GM13976 (cell line): ENCODE measurements around the gene DNER.

Experiments used
- DNase-seq: peaks from one replicate; pipeline ENCODE4 v3.0.0; 2012; ENCODE audit warnings: low spot score
- CTCF ChIP-seq: IDR thresholded peaks from 2 replicates; pipeline ENCODE4 v1.5.1; 2012; ENCODE audit warnings: borderline replicate concordance, mild to moderate bottlenecking; ENCODE audit not compliant: insufficient read depth; ENCODE audit errors: extremely low read depth, missing control alignments, control extremely low read depth
- in situ Hi-C: fragments of 300-500 bp; cut with MboI; formaldehyde crosslinking; loops from one replicate; pipeline ENCODE4 v1.12.0; 2022; ENCODE audit warnings: low sequenced_read_pairs, mixed read lengths, inconsistent platforms; ENCODE audit not compliant: unreplicated experiment

Gene DNER

GRCh38 chr2:229578052-229578846, 136.1 kb downstream of the DNER start:
- no peak for DNase-seq
- in situ Hi-C loops = no loop called here
- no peak for TF ChIP-seq CTCF

- DNase-seq = no peak
- in situ Hi-C loops = no loop called here
- TF ChIP-seq CTCF = no peak
Measured at GRCh38 chr2:229575569-229576315, 138.6 kb downstream of the DNER start.

- DNase-seq = no peak
- in situ Hi-C loops = no loop called here
- no peak for TF ChIP-seq CTCF
Measured at GRCh38 chr2:229572507-229573271, 141.7 kb downstream of the DNER start.

GRCh38 chr2:229571243-229571642, 143.1 kb downstream of the DNER start:
- no peak for TF ChIP-seq CTCF
- DNase-seq = no peak
- in situ Hi-C loops = no loop called here

DNA sequence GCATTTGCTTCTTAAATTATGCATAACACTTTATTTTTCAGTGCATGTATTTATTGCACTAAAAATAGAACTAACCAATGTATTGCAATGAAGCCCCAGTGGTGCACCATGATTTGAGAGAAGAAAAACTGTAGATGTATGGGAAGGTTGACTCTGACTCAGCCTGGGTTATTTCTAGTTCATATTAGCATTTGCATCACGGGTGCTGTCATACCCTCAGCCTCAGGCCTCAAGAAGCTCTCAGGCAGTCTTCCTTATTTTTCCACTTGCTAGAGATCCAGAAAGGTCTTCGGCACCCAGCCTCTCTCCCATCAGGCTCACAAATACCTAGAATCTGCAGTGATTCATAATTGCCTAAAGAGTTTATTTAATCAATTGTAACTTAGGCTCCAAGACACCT, 148.0 kb downstream of the DNER start:
- in situ Hi-C loops = no loop called here
- no peak for TF ChIP-seq CTCF
- DNase-seq = no peak

GRCh38 chr2:229564300-229564907, 150.0 kb downstream of the DNER start:
- in situ Hi-C loops = no loop called here
- no peak for DNase-seq
- TF ChIP-seq CTCF = no peak
